DMS 273 (cell line): ENCODE results near the gene MTOR.
"Not testable (repeated sequence)": the region's sequence is repeated elsewhere in the genome, so short reads cannot be mapped to it uniquely, and the experiment has no call there.

Experiments
- DNase-seq: peaks from one replicate; lab custom pipeline; 2025; ENCODE audit not compliant: unreplicated experiment; lab: John Stamatoyannopoulos, UW

Gene MTOR

GRCh38 chr1:11280719-11281376, 18.5 kb upstream of the MTOR start:
- no peak for DNase-seq

- DNase-seq = no peak
Measured at GRCh38 chr1:11279630-11280029, 17.3 kb upstream of the MTOR start.

GRCh38 chr1:11279152-11279551, 16.8 kb upstream of the MTOR start:
- DNase-seq = no peak

- peak; percentile 58 for DNase-seq
Measured at GRCh38 chr1:11273595-11274234, 11.4 kb upstream of the MTOR start.

DNA sequence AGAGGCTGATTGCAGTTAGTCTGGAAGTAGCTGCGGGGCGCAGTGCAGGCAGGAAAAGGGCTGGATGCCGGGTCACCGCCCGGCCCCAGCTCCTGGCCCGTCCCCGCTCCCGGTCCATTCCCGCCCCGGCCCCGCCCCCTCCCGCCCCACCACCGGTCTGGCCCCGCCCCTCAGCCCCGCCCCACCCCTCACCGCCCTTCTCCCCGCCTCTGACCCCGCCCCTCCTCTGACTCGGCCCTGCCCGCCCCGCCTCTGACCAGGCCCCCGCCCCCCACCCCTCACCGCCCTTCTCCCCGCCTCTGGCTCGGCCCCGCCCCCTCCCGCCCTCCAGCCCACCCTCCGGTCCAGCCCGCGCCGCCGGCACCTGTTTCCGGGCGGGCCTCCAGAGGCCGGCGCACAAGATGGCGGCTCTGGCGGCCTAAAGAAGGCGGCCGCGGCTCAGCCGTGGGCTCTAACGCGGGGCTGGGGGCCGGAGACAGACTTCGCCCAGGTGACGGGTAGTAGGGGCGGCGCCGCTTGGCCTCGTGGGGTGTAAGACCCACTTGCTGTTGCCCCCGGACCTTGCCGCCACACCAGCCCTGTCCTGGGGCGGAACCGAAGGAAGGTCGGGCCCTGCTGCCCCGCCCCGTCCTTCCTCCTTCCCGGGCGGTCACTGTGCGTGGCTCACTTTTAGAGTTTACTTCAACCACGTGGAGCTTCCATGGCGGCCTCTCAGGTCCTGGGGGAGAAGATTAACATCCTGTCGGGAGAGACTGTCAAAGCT, 10.7 kb upstream of the MTOR start, which contains the start of gene UBIAD1:
UBIAD1 (plus strand) TSS at position 367 of the 763 bp plus-strand sequence; CDS start at position 701, 334 bp downstream.
- DNase-seq = peak; percentile 94

DNA sequence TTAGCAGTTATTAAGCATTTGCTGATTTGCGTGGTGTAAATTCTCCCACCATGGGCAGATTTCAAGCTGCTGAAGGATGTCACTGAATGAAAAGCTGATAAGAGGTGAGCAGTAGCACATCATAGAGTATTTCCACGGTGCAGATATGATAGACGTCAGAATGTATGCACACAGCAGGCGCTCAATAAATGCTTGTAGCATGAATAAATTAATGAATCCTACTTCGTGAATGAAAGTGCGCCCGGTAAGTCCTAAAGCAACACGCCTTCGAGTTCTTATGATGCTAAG, 10.1 kb upstream of the MTOR start:
- no peak for DNase-seq

GRCh38 chr1:11267350-11268337, 5.3 kb upstream of the MTOR start:
- DNase-seq = not testable (repeated sequence)

- DNase-seq = no peak
Measured at GRCh38 chr1:11266268-11267074, 4.1 kb upstream of the MTOR start.

- no peak for DNase-seq
Measured at GRCh38 chr1:11256299-11256698, 6.1 kb downstream of the MTOR start.

DNA sequence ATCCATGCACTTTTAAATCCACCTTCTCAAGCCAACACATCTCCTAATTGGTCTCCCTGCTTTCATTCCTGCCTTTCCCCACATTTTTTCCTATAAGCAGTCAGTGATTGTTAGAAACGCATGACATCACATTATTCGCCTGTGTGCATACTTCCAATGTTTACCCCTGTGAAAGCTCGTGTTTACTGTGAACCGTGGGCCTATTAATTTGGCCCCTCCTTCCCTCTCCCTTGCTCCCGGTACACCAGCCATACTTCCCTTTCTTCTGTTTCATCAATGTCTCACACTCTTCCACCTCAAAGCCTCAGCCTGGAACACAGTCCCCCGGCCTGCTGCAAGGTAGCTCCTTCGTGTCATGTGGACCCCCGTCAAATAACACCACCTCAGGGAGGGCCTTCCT, 9.1 kb downstream of the MTOR start:
- no peak for DNase-seq

DNA sequence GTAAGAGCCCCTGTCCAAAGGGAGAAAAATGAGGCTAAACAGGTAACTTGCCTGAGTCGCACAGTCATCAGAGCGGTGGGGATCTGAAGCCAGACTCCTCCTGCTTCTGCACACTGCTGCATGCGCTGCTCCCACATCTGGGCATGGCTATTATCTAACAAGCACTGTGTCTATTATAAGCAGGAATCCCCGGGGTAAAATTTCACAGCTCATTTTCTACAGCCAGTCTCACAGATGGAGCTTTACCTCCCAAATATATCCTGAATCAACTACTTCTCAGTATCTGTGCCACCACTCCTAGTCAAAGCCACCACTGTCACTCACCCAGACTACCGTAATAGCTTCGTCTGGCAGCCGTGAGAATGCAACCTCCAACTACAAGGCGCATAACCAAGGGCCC, 9.8 kb downstream of the MTOR start:
- DNase-seq = no peak

DNA sequence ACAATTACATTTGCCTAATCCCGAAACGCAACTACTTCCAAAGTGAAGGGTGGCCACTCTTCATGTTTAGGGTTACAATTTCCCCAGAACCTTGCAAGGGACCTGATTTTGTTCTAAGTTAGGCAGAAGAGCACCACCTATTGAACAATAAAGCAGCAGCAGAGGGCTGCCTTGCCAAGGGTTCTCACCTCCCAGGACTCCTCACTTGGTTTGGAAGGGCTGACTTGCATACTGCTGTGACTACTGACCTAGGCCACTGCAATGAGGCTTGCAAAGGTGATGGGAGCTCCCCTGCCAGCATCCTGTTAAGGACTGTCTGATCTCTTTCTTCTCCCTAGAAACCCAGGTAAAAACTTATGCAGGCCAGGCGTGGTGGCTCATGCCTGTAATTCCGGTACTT, 14.2 kb downstream of the MTOR start:
- peak; percentile 22 for DNase-seq

DNA sequence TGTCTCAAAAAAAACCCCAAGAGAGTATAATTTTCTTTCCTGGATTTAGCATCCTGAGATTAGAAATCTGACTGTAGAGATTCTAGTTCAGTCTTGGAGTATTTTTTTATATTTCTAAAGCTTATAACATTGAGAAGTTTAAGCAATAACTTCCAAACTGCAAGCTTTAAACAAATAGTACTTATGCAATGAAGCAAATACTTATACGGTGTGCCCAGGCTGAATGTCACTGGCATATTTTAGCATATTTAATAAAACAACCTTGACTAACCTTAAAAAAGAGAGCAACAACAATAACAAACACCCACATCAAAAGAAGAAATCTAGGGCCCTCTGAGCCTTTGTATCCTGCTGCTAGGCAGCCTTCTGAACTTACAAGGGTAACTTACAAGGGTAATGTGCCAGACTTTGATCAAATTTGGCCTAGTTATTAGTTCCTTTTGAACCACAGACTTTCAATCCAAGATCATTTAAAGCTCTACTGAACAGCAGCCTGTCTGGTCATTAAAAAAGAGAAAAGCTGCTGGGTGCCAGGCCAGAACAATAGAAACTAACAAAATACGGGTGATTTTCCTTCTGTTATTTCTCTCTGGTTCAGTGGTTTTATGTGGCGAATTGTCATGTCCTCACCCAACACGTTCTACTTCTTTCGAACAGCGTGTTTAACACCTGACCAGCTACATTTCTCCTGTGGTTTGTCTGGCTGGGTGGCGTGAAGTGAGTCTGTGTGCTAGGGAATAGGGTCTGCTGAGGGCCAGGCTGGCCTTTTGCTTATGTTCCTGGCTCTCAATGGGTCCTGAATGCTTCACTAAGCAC, 16.2 kb downstream of the MTOR start:
- DNase-seq = no peak

- DNase-seq = no peak
Measured at GRCh38 chr1:11245248-11245647, 17.1 kb downstream of the MTOR start.

- DNase-seq = no peak
Measured at GRCh38 chr1:11238311-11238710, 24.0 kb downstream of the MTOR start.

GRCh38 chr1:11237356-11237755, 25.0 kb downstream of the MTOR start:
- no peak for DNase-seq

DNA sequence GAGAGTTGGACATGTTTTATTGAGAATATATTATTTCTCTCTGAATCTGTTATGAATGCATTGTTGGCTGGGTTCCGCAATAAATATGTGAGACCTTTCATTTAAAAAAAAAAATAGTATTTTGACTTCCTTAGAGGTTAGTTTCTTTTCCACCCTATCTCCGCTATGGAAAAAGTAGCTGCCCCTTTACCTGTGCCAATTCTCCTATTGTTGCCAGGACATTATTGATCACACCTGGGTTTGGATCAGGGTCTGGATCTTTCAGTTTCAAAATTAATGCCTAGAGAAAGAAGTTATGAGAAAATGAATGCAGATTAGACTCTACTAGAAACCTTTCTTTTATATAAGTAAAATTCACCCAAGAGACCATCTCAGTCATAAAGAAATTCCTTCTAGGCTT, 29.1 kb downstream of the MTOR start:
- DNase-seq = no peak

DNA sequence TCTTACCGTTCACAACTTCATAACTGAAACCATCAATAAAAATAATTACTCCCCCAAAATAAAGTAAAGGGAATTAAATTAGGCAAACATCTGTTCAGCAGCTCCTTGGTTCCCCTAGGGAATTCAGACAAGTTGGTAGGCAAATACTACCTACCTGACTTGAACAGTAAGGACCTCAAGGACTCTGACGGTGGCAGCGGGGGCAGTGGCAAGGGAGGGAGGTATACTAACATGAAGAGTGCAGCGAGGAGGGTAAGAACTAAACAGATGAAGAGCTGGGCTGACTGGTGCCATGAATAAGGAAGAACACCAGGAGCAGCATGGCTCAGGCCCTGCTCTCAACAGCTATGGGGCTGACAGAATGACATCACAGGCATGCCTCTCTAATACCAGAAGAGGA, 33.1 kb downstream of the MTOR start:
- no peak for DNase-seq
